Measurements from ENCODE around the gene ZBED1.
"Not testable (repeated sequence)": the region's sequence is repeated elsewhere in the genome, so short reads cannot be mapped to it uniquely, and the experiment has no call there.

DNA sequence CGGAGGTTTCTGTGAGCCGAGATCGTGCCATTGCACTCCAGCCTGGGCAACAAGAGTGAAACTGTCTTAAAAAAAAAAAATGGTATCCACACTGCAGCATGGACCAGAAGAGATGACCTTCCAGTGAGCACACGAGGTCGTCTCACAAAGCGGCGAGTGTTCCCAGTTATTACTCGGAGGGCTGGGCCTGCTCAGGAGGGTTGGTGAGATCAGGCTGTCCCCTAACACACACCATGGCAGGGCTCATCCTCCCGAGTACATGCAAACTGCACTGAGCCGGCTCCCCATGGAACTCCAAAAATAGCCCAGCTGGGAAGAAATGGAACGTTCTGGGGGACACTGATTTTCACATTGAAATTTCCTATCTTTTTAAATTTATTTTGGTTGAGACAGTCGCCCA, 19.2 kb downstream of the ZBED1 start:
- TF ChIP-seq YY1 (IDR thresholded peaks at IDR 0.05; ENCODE audit: insufficient read depth, insufficient read length); SUZ12 (IDR thresholded peaks at IDR 0.05; ENCODE audit: extremely low read depth, insufficient read depth, insufficient read length): not testable (repeated sequence)
